Measurements from ENCODE around the gene LYPLAL1. TPM values are rescaled to one million over a fixed set of nuclear protein-coding genes. Genes with fewer than 3 reads are reported as not detected.
"Not testable (repeated sequence)": the region's sequence is repeated elsewhere in the genome, so short reads cannot be mapped to it uniquely, and the experiment has no call there.

The LYPLAL1 gene
- total RNA-seq, 5 donors from 2014 or later (not counting 1 experiment from before 2014, with no cell fraction given): 14.2 to 19.4 (median 18.3) TPM

DNA sequence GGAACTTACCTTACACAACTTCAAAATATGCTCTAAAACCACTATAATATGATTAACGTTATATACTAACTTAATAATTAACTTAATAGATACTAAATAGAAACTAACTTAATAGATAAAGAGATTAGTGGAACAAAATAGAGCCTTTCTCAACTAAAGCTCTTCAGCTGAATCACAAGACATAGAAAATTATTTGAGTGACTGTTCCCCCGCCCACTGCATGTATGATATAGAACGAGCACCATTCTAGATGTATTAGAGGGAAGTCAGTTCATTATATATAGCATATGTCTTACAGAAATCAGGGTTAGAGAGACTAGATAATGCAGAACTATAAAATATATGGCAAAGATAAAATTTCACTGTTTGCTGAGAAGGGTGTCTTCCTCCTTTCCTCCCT, 16.3 kb downstream of the LYPLAL1 start:
- POLR2A ChIA-PET: no interaction called here
- ATAC-seq (replicated peaks in 1 of 4): no peak
- no CpG with 5 or more reads among the region's 3 CpGs for WGBS (ENCODE audit: insufficient coverage)

DNA sequence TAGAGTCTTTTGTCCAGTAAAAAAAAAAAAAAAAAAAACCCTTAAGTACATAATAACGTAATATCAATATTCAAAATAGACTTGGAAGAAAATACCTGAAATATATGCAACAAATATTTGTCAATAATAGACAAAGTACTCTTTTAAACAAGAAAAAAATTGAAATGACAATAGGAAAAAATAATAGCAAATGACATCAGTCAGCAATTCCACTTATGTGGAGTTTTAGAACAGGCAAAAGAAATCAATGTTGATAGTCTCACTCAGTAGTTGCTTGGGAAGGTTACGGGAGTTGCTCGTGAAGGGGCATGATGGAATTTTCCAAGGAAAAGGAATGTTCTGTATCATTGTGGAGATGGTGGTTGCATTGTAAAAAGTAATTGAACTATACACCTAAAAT, 16.9 kb downstream of the LYPLAL1 start:
- ATAC-seq (replicated peaks in 1 of 4) (no peak), DNase-seq (no peak)
- peaks cover 2% of the 10 kb centered on the region for H3K9me3 ChIP-seq
- H3K4me3 ChIP-seq (ENCODE audit: control insufficient read depth in 1 of 2, extremely low read depth in 1 of 2, low read length in 1 of 2): no peak overlapping the region
- H3K27me3 ChIP-seq (replicated peaks in 1 of 2; ENCODE audit: control insufficient read depth in 2 of 2, extremely low read depth in 1 of 2, insufficient read depth in 2 of 2, low read length in 1 of 2): no peaks in the 10 kb centered on the region
- H3K4me1 ChIP-seq (ENCODE audit: control insufficient read depth in 1 of 2, extremely low read depth in 1 of 2, insufficient read depth in 2 of 2, low read length in 2 of 2): no peaks in the 10 kb centered on the region
- ChIA-PET CTCF (interaction anchor here in 1 of 2 donors (0.6 kb wide), 1 partner anchor 27 kb away, joined by 3 read pairs; no protein-coding TSS in a partner anchor), POLR2A (no interaction called here)
- Mint-ChIP-seq H3K27me3 (no peaks in the 10 kb centered on the region), H3K36me3 (peaks cover 51% of the 10 kb centered on the region), H3K27ac (no peak overlapping the region), H3K4me3 (no peak overlapping the region), H3K4me1 (peaks cover 21 to 35% (median 24%) of the 10 kb centered on the region in 3 donors), H3K9me3 (peaks cover 0 to 4% (median 0%) of the 10 kb centered on the region in 3 donors)
- H3K27ac ChIP-seq (ENCODE audit: low read length): no peak overlapping the region
- WGBS (ENCODE audit: insufficient coverage): 100% methylated on average over 1 of the region's 3 CpGs
- H3K36me3 ChIP-seq (ENCODE audit: control insufficient read depth in 2 of 2, extremely low read depth in 1 of 2, insufficient read depth in 1 of 2, low read length in 1 of 2): peaks cover 0 to 3% of the 10 kb centered on the region in 2 donors

More for the DNA sequence above, 16.3 kb downstream of the LYPLAL1 start:
- Histone ChIP-seq H3K36me3 (ENCODE audit: control insufficient read depth in 2 of 2, extremely low read depth in 1 of 2, insufficient read depth in 1 of 2, low read length in 1 of 2) (peaks cover 0 to 6% of the 10 kb centered on the region in 2 donors), H3K9me3 (peaks cover 2% of the 10 kb centered on the region), H3K27me3 (replicated peaks in 1 of 2; ENCODE audit: control insufficient read depth in 2 of 2, extremely low read depth in 1 of 2, insufficient read depth in 2 of 2, low read length in 1 of 2) (no peaks in the 10 kb centered on the region), H3K27ac (ENCODE audit: low read length) (no peak overlapping the region), H3K4me3 (ENCODE audit: control insufficient read depth in 1 of 2, extremely low read depth in 1 of 2, low read length in 1 of 2) (no peak overlapping the region), H3K4me1 (ENCODE audit: control insufficient read depth in 1 of 2, extremely low read depth in 1 of 2, insufficient read depth in 2 of 2, low read length in 2 of 2) (no peaks in the 10 kb centered on the region)
- H3K9me3 Mint-ChIP-seq: no peaks in the 10 kb centered on the region
- peaks cover 23 to 38% (median 24%) of the 10 kb centered on the region in 3 donors for H3K4me1 Mint-ChIP-seq
- no peak for DNase-seq
- CTCF ChIA-PET: interaction anchor here in 1 of 2 donors (0.6 kb wide), 1 partner anchor 26 kb away, joined by 3 read pairs; no protein-coding TSS in a partner anchor
- no peak overlapping the region for H3K4me3 Mint-ChIP-seq
- no peak overlapping the region for H3K27ac Mint-ChIP-seq
- H3K27me3 Mint-ChIP-seq: no peaks in the 10 kb centered on the region
- peaks cover 49% of the 10 kb centered on the region for H3K36me3 Mint-ChIP-seq

DNA sequence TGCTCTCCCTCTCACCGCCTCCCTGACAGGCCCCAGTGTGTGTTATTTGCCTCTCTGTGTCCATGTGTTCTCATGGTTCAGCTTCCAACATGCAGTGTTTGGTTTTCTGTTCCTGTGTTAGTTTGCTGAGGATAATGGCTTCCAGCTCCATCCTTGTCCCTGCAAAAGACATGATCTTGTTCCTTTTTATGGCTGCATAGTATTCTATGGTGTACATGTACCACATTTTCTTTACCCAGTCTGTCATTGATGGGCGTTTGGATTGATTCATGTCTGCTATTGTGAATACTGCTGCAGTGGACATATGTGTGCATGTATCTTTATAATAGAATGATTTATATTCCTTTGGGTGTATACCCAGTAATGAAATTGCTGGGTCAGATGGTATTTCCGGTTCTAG, 22.2 kb downstream of the LYPLAL1 start:
- H3K27ac Mint-ChIP-seq; H3K36me3 ChIP-seq (ENCODE audit: control insufficient read depth in 2 of 2, extremely low read depth in 1 of 2, insufficient read depth in 1 of 2, low read length in 1 of 2); H3K27ac ChIP-seq (ENCODE audit: low read length); ATAC-seq (replicated peaks in 1 of 4); H3K9me3 Mint-ChIP-seq; H3K4me1 ChIP-seq (ENCODE audit: control insufficient read depth in 1 of 2, extremely low read depth in 1 of 2, insufficient read depth in 2 of 2, low read length in 2 of 2); H3K4me1 Mint-ChIP-seq; H3K9me3 ChIP-seq; DNase-seq; CTCF ChIA-PET; H3K4me3 Mint-ChIP-seq; H3K27me3 Mint-ChIP-seq; H3K4me3 ChIP-seq (ENCODE audit: control insufficient read depth in 1 of 2, extremely low read depth in 1 of 2, low read length in 1 of 2); POLR2A ChIA-PET; H3K27me3 ChIP-seq (replicated peaks in 1 of 2; ENCODE audit: control insufficient read depth in 2 of 2, extremely low read depth in 1 of 2, insufficient read depth in 2 of 2, low read length in 1 of 2): not testable (repeated sequence)
- WGBS (ENCODE audit: insufficient coverage): no CpG with 5 or more reads among the region's 3 CpGs
- peaks cover 62% of the 10 kb centered on the region for H3K36me3 Mint-ChIP-seq

DNA sequence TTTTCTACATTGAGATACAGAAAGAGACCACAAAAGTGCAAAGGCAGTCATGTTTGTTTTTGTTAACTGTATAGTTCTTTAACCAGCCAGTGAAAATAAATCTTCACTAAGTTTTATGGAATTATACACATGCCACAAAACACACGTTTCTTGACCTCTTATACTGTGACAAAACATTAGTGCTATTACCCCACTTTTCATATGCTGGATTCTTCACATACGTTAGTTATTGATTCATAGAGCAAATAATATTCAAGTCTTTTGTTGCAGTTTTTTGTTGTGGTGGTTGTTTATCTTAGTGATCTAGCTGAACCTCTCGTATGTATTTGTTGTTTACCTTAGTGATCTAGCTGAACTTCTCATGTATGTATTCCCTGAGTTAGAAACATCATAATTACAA, 28.0 kb downstream of the LYPLAL1 start:
- Mint-ChIP-seq H3K27me3 (no peaks in the 10 kb centered on the region), H3K4me1 (no peaks in the 10 kb centered on the region), H3K4me3 (no peak overlapping the region), H3K9me3 (no peaks in the 10 kb centered on the region), H3K36me3 (peaks cover 28% of the 10 kb centered on the region), H3K27ac (no peak overlapping the region)
- no peaks in the 10 kb centered on the region for H3K36me3 ChIP-seq (ENCODE audit: control insufficient read depth in 2 of 2, extremely low read depth in 1 of 2, insufficient read depth in 1 of 2, low read length in 1 of 2)
- no CpG with 5 or more reads among the region's 3 CpGs for WGBS (ENCODE audit: insufficient coverage)
- ATAC-seq (replicated peaks in 1 of 4): no peak
- CTCF ChIA-PET: no interaction called here
- H3K27me3 ChIP-seq (replicated peaks in 1 of 2; ENCODE audit: control insufficient read depth in 2 of 2, extremely low read depth in 1 of 2, insufficient read depth in 2 of 2, low read length in 1 of 2): no peaks in the 10 kb centered on the region
- POLR2A ChIA-PET: no interaction called here
- no peak overlapping the region for H3K27ac ChIP-seq (ENCODE audit: low read length)
- H3K4me1 ChIP-seq (ENCODE audit: control insufficient read depth in 1 of 2, extremely low read depth in 1 of 2, insufficient read depth in 2 of 2, low read length in 2 of 2): no peaks in the 10 kb centered on the region
- no peak for DNase-seq
- H3K4me3 ChIP-seq (ENCODE audit: control insufficient read depth in 1 of 2, extremely low read depth in 1 of 2, low read length in 1 of 2): no peak overlapping the region
- H3K9me3 ChIP-seq: no peaks in the 10 kb centered on the region

DNA sequence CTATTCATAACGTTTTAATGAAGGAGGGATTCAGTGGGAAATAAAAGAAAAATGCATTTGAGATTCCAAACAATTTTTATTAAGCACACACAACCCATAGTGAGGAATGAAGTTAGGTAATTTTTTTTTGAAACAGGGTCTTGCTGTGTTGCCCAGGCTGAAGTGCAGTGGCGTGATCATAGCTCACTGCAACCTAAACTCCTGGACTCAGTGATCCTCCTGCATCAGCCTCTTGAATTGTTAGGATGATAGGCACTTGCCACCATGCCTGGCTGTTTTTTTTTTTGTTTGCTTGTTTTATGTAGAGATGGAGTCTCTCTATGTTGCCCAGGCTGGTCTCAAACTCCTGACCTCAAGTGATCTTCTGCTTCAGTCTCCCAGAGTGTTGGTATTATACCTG, 28.9 kb downstream of the LYPLAL1 start:
- H3K27me3 ChIP-seq (replicated peaks in 1 of 2; ENCODE audit: control insufficient read depth in 2 of 2, extremely low read depth in 1 of 2, insufficient read depth in 2 of 2, low read length in 1 of 2): no peaks in the 10 kb centered on the region
- Mint-ChIP-seq H3K27me3 (no peaks in the 10 kb centered on the region), H3K9me3 (no peaks in the 10 kb centered on the region), H3K4me1 (no peaks in the 10 kb centered on the region), H3K36me3 (peaks cover 19% of the 10 kb centered on the region), H3K4me3 (no peak overlapping the region), H3K27ac (no peak overlapping the region)
- H3K4me3 ChIP-seq (ENCODE audit: control insufficient read depth in 1 of 2, extremely low read depth in 1 of 2, low read length in 1 of 2): no peak overlapping the region
- ChIA-PET CTCF (no interaction called here), POLR2A (no interaction called here)
- no peaks in the 10 kb centered on the region for H3K9me3 ChIP-seq
- DNase-seq: no peak
- H3K36me3 ChIP-seq (ENCODE audit: control insufficient read depth in 2 of 2, extremely low read depth in 1 of 2, insufficient read depth in 1 of 2, low read length in 1 of 2): no peaks in the 10 kb centered on the region
- no peak for ATAC-seq (replicated peaks in 1 of 4)
- H3K4me1 ChIP-seq (ENCODE audit: control insufficient read depth in 1 of 2, extremely low read depth in 1 of 2, insufficient read depth in 2 of 2, low read length in 2 of 2): no peaks in the 10 kb centered on the region
- WGBS (ENCODE audit: insufficient coverage): 100% methylated on average over 1 of the region's 2 CpGs
- H3K27ac ChIP-seq (ENCODE audit: low read length): no peak overlapping the region

DNA sequence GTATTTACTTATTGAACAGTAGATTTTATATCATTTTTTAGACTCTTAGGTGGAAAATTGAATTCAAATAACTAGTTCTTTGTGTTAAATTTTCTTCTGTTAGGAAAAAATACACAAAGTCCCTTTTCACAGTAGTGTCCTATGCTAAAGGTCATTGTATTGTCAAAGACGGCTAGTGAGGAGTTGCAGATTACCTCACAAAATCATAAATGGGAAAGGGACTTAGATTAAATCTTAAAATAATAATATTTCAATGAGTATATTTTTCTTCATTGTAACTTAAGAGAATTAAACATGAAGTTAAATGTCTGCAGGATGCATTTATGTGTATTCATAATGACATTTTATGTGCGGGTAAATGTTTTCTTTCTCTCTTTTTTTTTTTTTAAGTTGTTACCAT, 32.7 kb downstream of the LYPLAL1 start:
- Mint-ChIP-seq H3K4me1 (no peaks in the 10 kb centered on the region), H3K4me3 (no peak overlapping the region), H3K36me3 (peaks cover 11% of the 10 kb centered on the region), H3K27ac (no peak overlapping the region), H3K27me3 (no peaks in the 10 kb centered on the region), H3K9me3 (no peaks in the 10 kb centered on the region)
- H3K27me3 ChIP-seq (replicated peaks in 1 of 2; ENCODE audit: control insufficient read depth in 2 of 2, extremely low read depth in 1 of 2, insufficient read depth in 2 of 2, low read length in 1 of 2): no peaks in the 10 kb centered on the region
- no peak overlapping the region for H3K4me3 ChIP-seq (ENCODE audit: control insufficient read depth in 1 of 2, extremely low read depth in 1 of 2, low read length in 1 of 2)
- ATAC-seq (replicated peaks in 1 of 4) (no peak), DNase-seq (no peak)
- CTCF ChIA-PET: no interaction called here
- H3K4me1 ChIP-seq (ENCODE audit: control insufficient read depth in 1 of 2, extremely low read depth in 1 of 2, insufficient read depth in 2 of 2, low read length in 2 of 2): no peaks in the 10 kb centered on the region
- H3K36me3 ChIP-seq (ENCODE audit: control insufficient read depth in 2 of 2, extremely low read depth in 1 of 2, insufficient read depth in 1 of 2, low read length in 1 of 2): no peaks in the 10 kb centered on the region
- WGBS (ENCODE audit: insufficient coverage): no CpG with 5 or more reads among the region's 2 CpGs
- POLR2A ChIA-PET: no interaction called here
- H3K27ac ChIP-seq (ENCODE audit: low read length): no peak overlapping the region
- H3K9me3 ChIP-seq: no peaks in the 10 kb centered on the region

DNA sequence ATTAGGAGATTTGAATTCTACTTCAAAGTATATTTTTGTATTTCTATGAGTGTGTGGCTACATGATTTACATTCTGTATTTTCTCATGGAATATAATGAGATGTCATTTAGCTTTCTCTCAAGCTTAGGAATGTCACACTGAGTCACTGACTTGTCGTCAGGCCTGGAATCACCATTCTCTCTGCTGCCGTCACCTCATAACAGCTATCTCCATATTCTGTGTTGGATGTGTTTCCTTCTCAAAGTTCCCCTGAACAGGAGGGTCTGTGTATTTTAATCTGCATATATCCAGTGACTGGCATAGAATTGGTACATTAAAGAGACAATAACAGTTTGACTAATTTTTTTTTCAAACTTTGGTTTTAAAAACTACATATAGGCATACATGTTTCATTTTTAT, 35.9 kb downstream of the LYPLAL1 start:
- no peaks in the 10 kb centered on the region for H3K4me1 ChIP-seq (ENCODE audit: control insufficient read depth in 1 of 2, extremely low read depth in 1 of 2, insufficient read depth in 2 of 2, low read length in 2 of 2)
- no CpG with 5 or more reads among the region's 2 CpGs for WGBS (ENCODE audit: insufficient coverage)
- POLR2A ChIA-PET: no interaction called here
- no peaks in the 10 kb centered on the region for H3K36me3 ChIP-seq (ENCODE audit: control insufficient read depth in 2 of 2, extremely low read depth in 1 of 2, insufficient read depth in 1 of 2, low read length in 1 of 2)
- Mint-ChIP-seq H3K27ac (no peak overlapping the region), H3K36me3 (peaks cover 21% of the 10 kb centered on the region), H3K9me3 (no peaks in the 10 kb centered on the region), H3K27me3 (no peaks in the 10 kb centered on the region), H3K4me3 (no peak overlapping the region), H3K4me1 (no peaks in the 10 kb centered on the region)
- ATAC-seq (replicated peaks in 1 of 4) (no peak), DNase-seq (no peak)
- H3K9me3 ChIP-seq: no peaks in the 10 kb centered on the region
- H3K27me3 ChIP-seq (replicated peaks in 1 of 2; ENCODE audit: control insufficient read depth in 2 of 2, extremely low read depth in 1 of 2, insufficient read depth in 2 of 2, low read length in 1 of 2): no peaks in the 10 kb centered on the region
- no peak overlapping the region for H3K27ac ChIP-seq (ENCODE audit: low read length)
- H3K4me3 ChIP-seq (ENCODE audit: control insufficient read depth in 1 of 2, extremely low read depth in 1 of 2, low read length in 1 of 2): no peak overlapping the region
- CTCF ChIA-PET: no interaction called here

Measured in T-cell (primary cell).